Peyer's patch (tissue), 4 donors: ENCODE results near the gene PAGE2. TPM values are rescaled to one million over a fixed set of nuclear protein-coding genes. Genes with fewer than 3 reads are reported as not detected.
A peak's percentile ranks its signal among the peaks of the same experiment; 100 is the strongest.
"Not testable (repeated sequence)": the region's sequence is repeated elsewhere in the genome, so short reads cannot be mapped to it uniquely, and the experiment has no call there.

Experiments
- DNase-seq, 3 donors: peaks; one replicate each; pipeline ENCODE4 v3.0.0-alpha.2; 2017 to 2019
- H3K27ac ChIP-seq, 4 donors: fragments of 200-600 bp; sonication (generic); one replicate each; pipeline ENCODE4 v1.5.1; 2016 to 2019
- H3K27me3 ChIP-seq, 2 donors: fragments of 200-600 bp; sonication (generic); one replicate each; pipeline ENCODE4 v1.5.1; 2019
- H3K36me3 ChIP-seq, 3 donors: fragments of 200-600 bp; sonication (generic); one replicate each; pipeline ENCODE4 v1.5.1; 2016 to 2019
- H3K4me1 ChIP-seq, 4 donors: fragments of 200-600 bp; sonication (generic); one replicate each; pipeline ENCODE4 v1.5.1; 2016 to 2019
- H3K4me3 ChIP-seq, 4 donors: fragments of 200-600 bp; sonication (generic); 1 replicate in 3 of 4; 2 replicates in 1 of 4; pipeline ENCODE4 v1.5.1; 2016 to 2019; ENCODE audit warnings: mild to moderate bottlenecking in 1 of 4
- H3K9me3 ChIP-seq, 4 donors: fragments of 200-600 bp; sonication (generic); one replicate each; pipeline ENCODE4 v1.5.1; 2016 to 2019; ENCODE audit warnings: mild to moderate bottlenecking in 1 of 4
- CTCF ChIP-seq, 6 experiments: fragments of 450-650 bp in 4 of 6; fragments of 200-600 bp in 2 of 6; sonication (generic) in 1 of 6; IDR thresholded peaks; one replicate each; pipeline ENCODE4 v1.5.1; 2017 to 2019; ENCODE audit warnings: antibody characterized with exemption in 6 of 6, mild to moderate bottlenecking in 3 of 6, moderate library complexity in 1 of 6
- POLR2A ChIP-seq, 2 donors: fragments of 450-650 bp; IDR thresholded peaks; one replicate each; pipeline ENCODE4 v1.5.1; 2017; ENCODE audit warnings: antibody characterized with exemption in 2 of 2, mild to moderate bottlenecking in 2 of 2, moderate library complexity in 2 of 2
- total RNA-seq, 4 donors: library from RNA; depleted of rRNA; stranded (reverse); fragments of >200 nt; gene quantifications; one replicate each; pipeline ENCODE4 v1.1.0, GENCODE V29; 2016

Gene PAGE2
- total RNA-seq, 4 donors from 2014 or later: not detected

GRCh38 chrX:55132416-55132815, 43.6 kb downstream of the PAGE2 start:
- Histone ChIP-seq H3K9me3 (no peaks in the 10 kb centered on the region), H3K27ac (no peak overlapping the region), H3K4me1 (no peaks in the 10 kb centered on the region), H3K4me3 (no peak overlapping the region), H3K27me3 (no peaks in the 10 kb centered on the region), H3K36me3 (no peaks in the 10 kb centered on the region)
- no peak for DNase-seq
- TF ChIP-seq CTCF (IDR thresholded peaks at IDR 0.05): no peak
- no peak for TF ChIP-seq POLR2A (IDR thresholded peaks at IDR 0.05)

GRCh38 chrX:55135171-55135570, 46.4 kb downstream of the PAGE2 start:
- Histone ChIP-seq H3K27ac (no peak overlapping the region), H3K4me1 (no peaks in the 10 kb centered on the region), H3K27me3 (no peaks in the 10 kb centered on the region), H3K4me3 (no peak overlapping the region), H3K9me3 (peaks cover 0 to 8% (median 0%) of the 10 kb centered on the region in 4 donors), H3K36me3 (no peaks in the 10 kb centered on the region)
- TF ChIP-seq CTCF (IDR thresholded peaks at IDR 0.05) (peak in 4 of 6 experiments; percentile 24 to 71 (median 66)), POLR2A (IDR thresholded peaks at IDR 0.05) (no peak)
- DNase-seq: peak; percentile 17 to 73 (median 54)

- H3K36me3 ChIP-seq, H3K27ac ChIP-seq, H3K4me3 ChIP-seq, DNase-seq, H3K27me3 ChIP-seq, H3K9me3 ChIP-seq, H3K4me1 ChIP-seq: not testable (repeated sequence)
Measured at GRCh38 chrX:55140800-55141199, 52.0 kb downstream of the PAGE2 start.

Other genes with a start within 250 kb of the PAGE2 start
- gene TRO, start 168.2 kb upstream of the PAGE2 start, total RNA-seq: 10 to 100 TPM in 1 of 4 donors, 1 to 10 TPM in 3; 1.4 to 14.0 (median 3.0) TPM
- gene PFKFB1, start 94.8 kb upstream of the PAGE2 start, total RNA-seq: not detected
- gene APEX2, start 88.7 kb upstream of the PAGE2 start, total RNA-seq: 10 to 100 TPM; 12.4 to 17.8 (median 15.7) TPM
- not detected for gene ALAS2, start 58.0 kb upstream of the PAGE2 start, total RNA-seq
- gene PAGE2B, start 14.0 kb upstream of the PAGE2 start, total RNA-seq: not detected
- not detected for gene PAGE5, start 131.3 kb downstream of the PAGE2 start, total RNA-seq
- gene PAGE3, start 175.9 kb downstream of the PAGE2 start, total RNA-seq: not detected